ENCODE measurements around the gene TAF3. TPM values are rescaled to one million over a fixed set of nuclear protein-coding genes. Genes with fewer than 3 reads are reported as not detected.

Gene TAF3
- total and polyA plus RNA-seq, 4 donors = 3.4 to 7.0 (median 5.0) TPM

- Histone ChIP-seq H3K9ac (ENCODE audit: insufficient read depth in 1 of 2, low read length in 2 of 2) (no peak overlapping the region), H3K4me3 (no peak overlapping the region), H3K36me3 (ENCODE audit: control insufficient read depth in 4 of 4, insufficient read depth in 4 of 4, low read length in 4 of 4) (peaks cover 0 to 5% (median 0%) of the 10 kb centered on the region in 4 donors), H3K4me1 (ENCODE audit: control insufficient read depth in 5 of 5, insufficient read depth in 5 of 5, low read length in 5 of 5) (no peaks in the 10 kb centered on the region), H3K27me3 (ENCODE audit: control insufficient read depth in 3 of 3, insufficient read depth in 3 of 3, low read length in 2 of 3) (no peaks in the 10 kb centered on the region), H3K27ac (ENCODE audit: low read depth in 1 of 2, low read length in 1 of 2) (no peak overlapping the region), H3K9me3 (ENCODE audit: control insufficient read depth in 4 of 4, insufficient read depth in 3 of 4, low read length in 3 of 4) (no peaks in the 10 kb centered on the region)
- WGBS, 2 donors = 92 to 94% methylated on average over 3 of the region's 3 CpGs
- ATAC-seq (ENCODE audit: insufficient read depth, low FRiP score) (no peak), DNase-seq (no peak)
- TF ChIP-seq CTCF (IDR thresholded peaks at IDR 0.05; ENCODE audit: control extremely low read depth, extremely low read depth) = no peak
Observed at GRCh38 chr10:7984325-7984724, 166.0 kb downstream of the TAF3 start.

- H3K9ac ChIP-seq (ENCODE audit: insufficient read depth in 1 of 2, low read length in 2 of 2) = no peak overlapping the region
- H3K4me3 ChIP-seq = no peak overlapping the region
- H3K36me3 ChIP-seq (ENCODE audit: control insufficient read depth in 4 of 4, insufficient read depth in 4 of 4, low read length in 4 of 4) = peaks cover 0 to 5% (median 0%) of the 10 kb centered on the region in 4 donors
- no peaks in the 10 kb centered on the region for H3K9me3 ChIP-seq (ENCODE audit: control insufficient read depth in 4 of 4, insufficient read depth in 3 of 4, low read length in 3 of 4)
- no peak for TF ChIP-seq CTCF (IDR thresholded peaks at IDR 0.05; ENCODE audit: control extremely low read depth, extremely low read depth)
- ATAC-seq (ENCODE audit: insufficient read depth, low FRiP score) (no peak), DNase-seq (no peak)
- H3K27me3 ChIP-seq (ENCODE audit: control insufficient read depth in 3 of 3, insufficient read depth in 3 of 3, low read length in 2 of 3) = no peaks in the 10 kb centered on the region
- no peaks in the 10 kb centered on the region for H3K4me1 ChIP-seq (ENCODE audit: control insufficient read depth in 5 of 5, insufficient read depth in 5 of 5, low read length in 5 of 5)
- WGBS, 2 donors = 88 to 93% methylated on average over 7 of the region's 7 CpGs
- no peak overlapping the region for H3K27ac ChIP-seq (ENCODE audit: low read depth in 1 of 2, low read length in 1 of 2)
Observed at GRCh38 chr10:7984896-7985295, 166.6 kb downstream of the TAF3 start.

GRCh38 chr10:7986851-7987250 lies 168.5 kb downstream of the TAF3 start:
- no peaks in the 10 kb centered on the region for H3K27me3 ChIP-seq (ENCODE audit: control insufficient read depth in 3 of 3, insufficient read depth in 3 of 3, low read length in 2 of 3)
- ATAC-seq (ENCODE audit: insufficient read depth, low FRiP score) (no peak), DNase-seq (no peak)
- H3K36me3 ChIP-seq (ENCODE audit: control insufficient read depth in 4 of 4, insufficient read depth in 4 of 4, low read length in 4 of 4) = peaks cover 0 to 5% (median 0%) of the 10 kb centered on the region in 4 donors
- no peak overlapping the region for H3K27ac ChIP-seq (ENCODE audit: low read depth in 1 of 2, low read length in 1 of 2)
- H3K9me3 ChIP-seq (ENCODE audit: control insufficient read depth in 4 of 4, insufficient read depth in 3 of 4, low read length in 3 of 4) = no peaks in the 10 kb centered on the region
- H3K9ac ChIP-seq (ENCODE audit: insufficient read depth in 1 of 2, low read length in 2 of 2) = no peak overlapping the region
- no peak overlapping the region for H3K4me3 ChIP-seq
- H3K4me1 ChIP-seq (ENCODE audit: control insufficient read depth in 5 of 5, insufficient read depth in 5 of 5, low read length in 5 of 5) = no peaks in the 10 kb centered on the region
- TF ChIP-seq CTCF (IDR thresholded peaks at IDR 0.05; ENCODE audit: control extremely low read depth, extremely low read depth) = no peak
- WGBS, 2 donors = 76 to 82% methylated on average over 4 of the region's 4 CpGs

- H3K4me1 ChIP-seq (ENCODE audit: control insufficient read depth in 5 of 5, insufficient read depth in 5 of 5, low read length in 5 of 5) = no peaks in the 10 kb centered on the region
- ATAC-seq (ENCODE audit: insufficient read depth, low FRiP score) = no peak
- H3K9ac ChIP-seq (ENCODE audit: insufficient read depth in 1 of 2, low read length in 2 of 2) = no peak overlapping the region
- peaks cover 0 to 4% (median 0%) of the 10 kb centered on the region in 4 donors for H3K36me3 ChIP-seq (ENCODE audit: control insufficient read depth in 4 of 4, insufficient read depth in 4 of 4, low read length in 4 of 4)
- 98% methylated on average over 2 of the region's 2 CpGs for WGBS, 2 donors
- H3K27ac ChIP-seq (ENCODE audit: low read depth in 1 of 2, low read length in 1 of 2) = no peak overlapping the region
- DNase-seq = no peak
- H3K4me3 ChIP-seq = no peak overlapping the region
- no peak for TF ChIP-seq CTCF (IDR thresholded peaks at IDR 0.05; ENCODE audit: control extremely low read depth, extremely low read depth)
- no peaks in the 10 kb centered on the region for H3K27me3 ChIP-seq (ENCODE audit: control insufficient read depth in 3 of 3, insufficient read depth in 3 of 3, low read length in 2 of 3)
- H3K9me3 ChIP-seq (ENCODE audit: control insufficient read depth in 4 of 4, insufficient read depth in 3 of 4, low read length in 3 of 4) = no peaks in the 10 kb centered on the region
Observed at GRCh38 chr10:7988989-7989388, 170.7 kb downstream of the TAF3 start.
